Stimulated activated naive CD8-positive, alpha-beta T cell treated with anti-CD3 and anti-CD28 coated beads, Interleukin-15, Interleukin-2, amounts not matched to agents 100 ng/mL and 50 ng/mL, for 24 hours (primary cell): ENCODE measurements around the gene TMED7.
A peak's percentile ranks its signal among the peaks of the same experiment; 100 is the strongest.
"Not testable (repeated sequence)": the region's sequence is repeated elsewhere in the genome, so short reads cannot be mapped to it uniquely, and the experiment has no call there.

ENCODE experiments used
- H3K27ac Mint-ChIP-seq: one replicate; pipeline ENCODE4 v1.8.0; 2021; ENCODE audit warnings: mild to moderate bottlenecking, mixed read lengths
- H3K27me3 Mint-ChIP-seq: one replicate; pipeline ENCODE4 v1.8.0; 2021; ENCODE audit warnings: mixed read lengths
- H3K36me3 Mint-ChIP-seq: one replicate; pipeline ENCODE4 v1.8.0; 2021; ENCODE audit warnings: low read depth, mixed read lengths
- H3K4me1 Mint-ChIP-seq: one replicate; pipeline ENCODE4 v1.8.0; 2021; ENCODE audit warnings: low read depth, mixed read lengths
- H3K4me3 Mint-ChIP-seq: one replicate; pipeline ENCODE4 v1.8.0; 2021; ENCODE audit warnings: mild to moderate bottlenecking, mixed read lengths
- H3K9me3 Mint-ChIP-seq: one replicate; pipeline ENCODE4 v1.8.0; 2021; ENCODE audit warnings: mixed read lengths

The TMED7 gene

GRCh38 chr5:115625579-115626444 is at the start of gene TMED7:
TMED7 (minus strand) TSS chr5:115626036; CDS start chr5:115625792, 244 bp downstream.
- peak within 1 kb of the TSS; percentile 79 for H3K27ac Mint-ChIP-seq
- peaks cover 16% of the 10 kb centered on the region for H3K36me3 Mint-ChIP-seq
- no peaks in the 10 kb centered on the region for H3K9me3 Mint-ChIP-seq
- H3K27me3 Mint-ChIP-seq: no peaks in the 10 kb centered on the region
- H3K4me1 Mint-ChIP-seq: peaks cover 32% of the 10 kb centered on the region
- H3K4me3 Mint-ChIP-seq: no peak within 1 kb of the TSS

DNA sequence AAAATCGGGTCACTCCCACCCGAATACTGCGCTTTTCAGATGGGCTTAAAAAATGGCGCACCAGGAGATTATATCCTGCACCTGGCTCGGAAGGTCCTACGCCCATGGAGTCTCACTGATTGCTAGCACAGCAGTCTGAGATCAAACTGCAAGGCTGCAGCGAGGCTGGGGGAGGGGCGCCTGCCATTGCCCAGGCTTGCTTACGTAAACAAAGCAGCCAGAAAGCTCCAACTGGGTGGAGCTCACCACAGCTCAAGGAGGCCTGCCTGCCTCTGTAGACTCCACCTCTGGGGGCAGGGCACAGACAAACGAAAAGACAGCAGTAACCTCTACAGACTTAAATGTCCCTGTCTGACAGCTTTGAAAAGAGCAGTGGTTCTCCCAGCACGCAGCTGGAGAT is 48.9 kb upstream of the TMED7 start:
- not testable (repeated sequence) for H3K36me3 Mint-ChIP-seq, H3K4me3 Mint-ChIP-seq, H3K9me3 Mint-ChIP-seq, H3K27ac Mint-ChIP-seq, H3K4me1 Mint-ChIP-seq
- H3K27me3 Mint-ChIP-seq: peaks cover 47% of the 10 kb centered on the region

DNA sequence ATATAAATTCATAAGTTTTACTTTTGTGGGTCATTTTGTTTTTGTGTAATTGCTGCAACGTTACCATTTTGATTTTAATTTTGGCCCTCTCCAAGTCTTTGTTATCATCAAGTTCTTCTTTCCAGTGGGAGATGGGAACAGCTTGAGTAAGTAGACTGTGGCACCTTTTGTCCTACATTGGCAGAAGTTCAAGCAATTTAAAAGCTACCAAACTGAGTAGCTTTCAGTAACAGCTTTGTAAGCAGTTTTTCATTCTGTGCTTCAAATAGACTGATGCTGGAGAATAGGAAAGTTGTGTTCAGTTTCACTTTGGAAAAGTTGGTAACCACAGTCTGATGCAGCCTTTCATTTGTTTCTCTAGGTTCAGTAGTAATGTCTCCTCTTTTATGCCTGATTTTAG is 47.8 kb upstream of the TMED7 start:
- Mint-ChIP-seq H3K27me3 (peaks cover 55% of the 10 kb centered on the region), H3K36me3 (no peaks in the 10 kb centered on the region)

DNA sequence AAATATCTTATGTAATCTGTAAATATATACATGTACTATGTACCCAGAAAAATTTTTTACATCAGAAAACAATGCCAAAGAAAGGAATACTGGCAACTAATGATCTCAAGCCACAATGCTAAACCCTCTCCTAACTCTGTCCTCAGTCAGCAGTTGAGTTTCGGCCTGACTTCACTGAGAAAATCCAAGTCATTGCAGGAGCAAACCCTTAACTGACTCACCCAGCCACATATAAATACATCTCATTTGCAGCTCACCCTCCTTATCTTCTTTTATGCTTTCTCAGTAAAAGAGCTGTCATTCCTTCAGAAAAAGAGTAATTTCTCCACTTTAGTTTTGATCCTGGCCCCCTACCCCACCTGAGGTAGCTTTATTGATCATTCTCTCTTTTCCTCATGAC is 46.1 kb upstream of the TMED7 start:
- H3K36me3 Mint-ChIP-seq: no peaks in the 10 kb centered on the region
- H3K4me3 Mint-ChIP-seq: no peak overlapping the region
- H3K27ac Mint-ChIP-seq: no peak overlapping the region
- peaks cover 58% of the 10 kb centered on the region for H3K27me3 Mint-ChIP-seq
- H3K9me3 Mint-ChIP-seq: peaks cover 21% of the 10 kb centered on the region
- no peaks in the 10 kb centered on the region for H3K4me1 Mint-ChIP-seq

More for the DNA sequence above, 47.8 kb upstream of the TMED7 start:
- Mint-ChIP-seq H3K4me3 (no peak overlapping the region), H3K4me1 (no peaks in the 10 kb centered on the region), H3K27ac (no peak overlapping the region), H3K9me3 (peaks cover 9% of the 10 kb centered on the region)

DNA sequence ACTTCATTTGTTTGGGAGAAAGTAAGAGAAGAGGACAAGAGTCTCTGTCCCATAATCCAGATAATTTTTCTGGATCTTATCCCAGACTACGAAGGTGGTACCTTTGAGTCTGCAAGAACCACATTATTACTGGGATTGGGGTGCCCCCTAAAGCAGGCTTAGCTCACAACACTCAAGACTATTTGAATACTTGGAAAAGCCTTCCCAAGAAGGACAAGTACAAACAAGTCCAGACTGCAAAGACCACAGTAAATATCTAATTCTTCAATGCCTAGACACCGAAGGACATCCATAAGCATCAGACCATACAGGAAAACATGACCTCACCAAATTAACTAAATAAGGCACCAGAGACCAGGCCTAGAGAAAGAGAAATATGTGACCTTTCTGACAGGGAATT is 40.2 kb upstream of the TMED7 start:
- H3K36me3 Mint-ChIP-seq: no peaks in the 10 kb centered on the region
- H3K4me3 Mint-ChIP-seq: no peak overlapping the region
- H3K4me1 Mint-ChIP-seq: no peaks in the 10 kb centered on the region
- H3K27me3 Mint-ChIP-seq: peaks cover 58% of the 10 kb centered on the region
- H3K27ac Mint-ChIP-seq: no peak overlapping the region
- peaks cover 31% of the 10 kb centered on the region for H3K9me3 Mint-ChIP-seq

- Mint-ChIP-seq H3K9me3 (peaks cover 11% of the 10 kb centered on the region), H3K27me3 (peaks cover 56% of the 10 kb centered on the region), H3K36me3 (no peaks in the 10 kb centered on the region), H3K4me1 (no peaks in the 10 kb centered on the region), H3K27ac (no peak overlapping the region), H3K4me3 (no peak overlapping the region)
These were observed 35.7 kb upstream of the TMED7 start for GRCh38 chr5:115661563-115661962.

- peaks cover 6% of the 10 kb centered on the region for H3K9me3 Mint-ChIP-seq
- H3K27ac Mint-ChIP-seq: no peak overlapping the region
- no peak overlapping the region for H3K4me3 Mint-ChIP-seq
- H3K36me3 Mint-ChIP-seq: no peaks in the 10 kb centered on the region
- H3K4me1 Mint-ChIP-seq: no peaks in the 10 kb centered on the region
- peaks cover 56% of the 10 kb centered on the region for H3K27me3 Mint-ChIP-seq
These were observed 35.3 kb upstream of the TMED7 start for GRCh38 chr5:115661101-115661500.

DNA sequence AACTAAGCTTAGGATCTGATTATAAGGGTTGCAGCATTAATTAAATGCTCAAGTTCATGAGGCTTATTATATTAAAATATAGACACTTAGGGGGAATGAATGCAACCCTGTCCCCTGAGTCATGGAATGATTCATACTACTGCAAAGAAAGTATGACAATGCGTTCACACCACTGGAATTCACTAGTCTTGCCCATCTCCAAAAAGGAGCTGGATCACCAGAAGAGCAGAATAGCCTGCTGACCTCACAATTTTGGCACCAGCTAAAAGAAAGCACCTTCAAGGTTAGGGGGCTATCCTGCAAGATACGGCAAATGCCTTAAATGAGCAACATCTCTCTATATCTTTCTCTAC is 32.0 kb upstream of the TMED7 start:
- no peaks in the 10 kb centered on the region for H3K4me1 Mint-ChIP-seq
- no peak overlapping the region for H3K4me3 Mint-ChIP-seq

DNA sequence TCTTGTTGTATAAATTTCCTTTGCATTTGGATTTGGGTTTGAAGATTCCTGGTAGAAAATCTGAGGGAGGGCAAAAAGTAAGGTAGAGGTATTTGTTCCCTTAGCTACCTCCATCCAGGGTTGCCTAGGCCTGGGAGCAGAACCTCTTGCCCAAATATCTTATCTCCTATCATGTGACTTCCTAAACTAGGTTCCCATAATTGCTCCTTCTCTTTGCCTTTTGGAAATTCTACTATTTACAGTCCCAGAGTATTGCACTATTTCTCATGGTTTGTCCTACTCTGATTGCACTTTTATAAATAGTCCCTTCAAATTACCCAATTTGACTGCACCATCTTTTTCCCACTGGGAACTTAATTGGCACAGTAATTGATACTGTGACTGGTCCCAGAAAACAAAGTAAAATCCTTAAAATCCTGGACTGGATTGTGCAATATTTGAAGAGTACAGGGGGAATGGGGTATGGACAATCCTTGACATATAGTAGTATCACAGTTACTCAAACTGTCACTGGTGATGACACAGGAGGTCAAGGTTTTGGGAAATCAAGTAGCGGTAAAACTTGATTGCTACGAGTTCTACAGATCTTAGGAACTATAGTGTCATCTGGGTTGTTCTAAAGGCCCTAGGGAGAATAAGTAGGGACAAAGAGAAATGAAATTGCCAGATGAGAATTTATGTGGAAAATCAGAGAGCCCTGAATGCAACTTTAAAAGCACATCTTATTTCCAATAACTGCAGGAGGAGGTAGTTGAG is 31.5 kb upstream of the TMED7 start:
- Mint-ChIP-seq H3K4me3 (no peak overlapping the region), H3K27ac (no peak overlapping the region)

More for the DNA sequence above, 32.0 kb upstream of the TMED7 start:
- Mint-ChIP-seq H3K36me3 (no peaks in the 10 kb centered on the region), H3K9me3 (no peaks in the 10 kb centered on the region), H3K27ac (no peak overlapping the region), H3K27me3 (peaks cover 42% of the 10 kb centered on the region)

GRCh38 chr5:115656404-115656803 is 30.6 kb upstream of the TMED7 start:
- Mint-ChIP-seq H3K9me3 (no peaks in the 10 kb centered on the region), H3K4me1 (no peaks in the 10 kb centered on the region), H3K4me3 (no peak overlapping the region), H3K36me3 (no peaks in the 10 kb centered on the region), H3K27ac (no peak overlapping the region), H3K27me3 (peaks cover 37% of the 10 kb centered on the region)

More for the DNA sequence above, 31.5 kb upstream of the TMED7 start:
- no peaks in the 10 kb centered on the region for H3K4me1 Mint-ChIP-seq
- H3K36me3 Mint-ChIP-seq: no peaks in the 10 kb centered on the region
- no peaks in the 10 kb centered on the region for H3K9me3 Mint-ChIP-seq
- H3K27me3 Mint-ChIP-seq: peaks cover 40% of the 10 kb centered on the region

DNA sequence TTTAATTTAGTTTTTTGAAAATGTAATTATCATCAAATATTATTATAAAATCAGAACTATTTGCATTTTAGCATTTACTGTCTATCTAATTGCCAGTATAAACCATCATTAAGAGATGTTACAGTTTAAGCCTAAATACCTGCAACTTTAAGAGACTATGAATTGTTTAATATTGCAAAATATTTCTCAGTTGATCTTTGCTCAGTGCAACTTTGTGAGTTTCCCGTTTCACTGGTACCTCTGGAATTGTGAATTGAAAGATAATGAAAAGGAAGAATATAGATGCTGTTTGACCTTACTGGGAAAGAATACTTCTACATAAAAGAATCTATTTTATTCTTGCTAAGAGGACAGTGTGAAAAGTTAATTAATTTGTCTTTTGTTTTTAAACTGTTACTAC is 30.2 kb upstream of the TMED7 start:
- H3K9me3 Mint-ChIP-seq: no peaks in the 10 kb centered on the region
- H3K4me1 Mint-ChIP-seq: no peaks in the 10 kb centered on the region
- no peaks in the 10 kb centered on the region for H3K36me3 Mint-ChIP-seq
- H3K27me3 Mint-ChIP-seq: peaks cover 37% of the 10 kb centered on the region
- no peak overlapping the region for H3K4me3 Mint-ChIP-seq
- no peak overlapping the region for H3K27ac Mint-ChIP-seq

DNA sequence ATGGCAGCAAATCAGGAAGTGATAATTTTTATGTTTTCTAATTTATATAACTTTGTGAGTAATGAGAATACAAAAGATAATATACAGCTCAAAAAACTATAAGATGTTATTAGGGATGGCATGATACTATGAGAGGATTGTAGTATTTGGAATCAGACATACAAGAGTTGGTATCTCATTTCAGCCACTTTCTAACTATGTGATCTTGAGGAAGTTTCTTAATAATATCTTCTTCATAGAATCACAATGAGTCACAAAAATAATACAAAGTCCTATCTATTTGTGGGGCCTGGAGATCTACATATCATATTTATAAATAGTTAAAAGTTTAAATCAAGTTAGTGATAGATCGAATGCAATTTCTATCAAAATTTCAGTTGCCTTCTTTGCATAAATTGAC is 23.7 kb upstream of the TMED7 start:
- Mint-ChIP-seq H3K27ac (no peak overlapping the region), H3K4me3 (no peak overlapping the region), H3K36me3 (no peaks in the 10 kb centered on the region), H3K27me3 (peaks cover 28% of the 10 kb centered on the region), H3K9me3 (no peaks in the 10 kb centered on the region), H3K4me1 (no peaks in the 10 kb centered on the region)

DNA sequence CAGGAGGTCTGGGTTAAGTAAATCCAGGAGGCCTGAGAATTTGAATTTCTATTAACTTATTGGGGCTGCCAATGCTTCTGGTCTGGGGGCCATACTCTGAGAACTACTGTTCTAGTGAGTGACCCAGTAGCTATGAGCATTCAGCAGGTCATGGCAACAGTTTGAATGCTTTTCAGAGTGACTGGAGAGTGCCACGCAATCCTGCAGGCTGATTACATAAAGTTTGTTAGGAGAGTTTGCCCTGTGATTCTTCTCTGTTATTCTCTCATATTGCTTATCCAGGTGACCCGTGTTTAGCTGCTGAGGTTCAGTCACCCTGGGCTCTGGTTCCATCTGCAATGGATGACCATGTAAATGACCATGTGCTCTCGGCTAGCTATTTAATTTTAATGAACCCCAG is 22.2 kb upstream of the TMED7 start:
- no peaks in the 10 kb centered on the region for H3K36me3 Mint-ChIP-seq
- H3K4me3 Mint-ChIP-seq: no peak overlapping the region
- no peaks in the 10 kb centered on the region for H3K9me3 Mint-ChIP-seq
- H3K27ac Mint-ChIP-seq: no peak overlapping the region
- no peaks in the 10 kb centered on the region for H3K4me1 Mint-ChIP-seq
- peaks cover 43% of the 10 kb centered on the region for H3K27me3 Mint-ChIP-seq

GRCh38 chr5:115645386-115645785 is 19.6 kb upstream of the TMED7 start:
- peaks cover 44% of the 10 kb centered on the region for H3K27me3 Mint-ChIP-seq
- not testable (repeated sequence) for H3K27ac Mint-ChIP-seq

DNA sequence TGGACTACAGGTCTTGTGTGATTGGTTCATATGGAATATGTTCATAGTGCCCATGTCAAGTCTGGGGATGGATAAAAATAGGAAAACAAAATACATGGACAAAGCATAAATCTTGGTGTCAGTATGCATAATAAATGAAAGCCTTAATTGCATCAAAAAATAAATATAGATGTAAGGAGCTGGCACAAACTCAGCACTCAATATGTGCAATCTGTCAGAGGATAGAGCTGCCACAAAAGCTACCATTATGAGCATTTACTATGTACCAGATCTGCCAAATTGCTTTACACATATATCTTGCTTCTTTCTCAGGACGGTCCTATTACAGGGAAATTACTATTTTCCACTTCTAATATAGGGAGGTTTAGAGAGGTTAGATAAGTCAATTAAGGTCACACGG is 18.2 kb upstream of the TMED7 start:
- H3K36me3 Mint-ChIP-seq: no peaks in the 10 kb centered on the region
- no peaks in the 10 kb centered on the region for H3K9me3 Mint-ChIP-seq
- no peak overlapping the region for H3K27ac Mint-ChIP-seq
- no peaks in the 10 kb centered on the region for H3K4me1 Mint-ChIP-seq
- peaks cover 52% of the 10 kb centered on the region for H3K27me3 Mint-ChIP-seq
- H3K4me3 Mint-ChIP-seq: no peak overlapping the region

More at GRCh38 chr5:115645386-115645785, 19.6 kb upstream of the TMED7 start:
- not testable (repeated sequence) for H3K4me3 Mint-ChIP-seq, H3K4me1 Mint-ChIP-seq, H3K36me3 Mint-ChIP-seq, H3K9me3 Mint-ChIP-seq
